GM10248 (cell line): Measurements from ENCODE around the gene PIK3R1.

Experiments
- CTCF ChIA-PET: fragments of 300-600 bp; sonication (Branson Sonifier 250); formaldehyde crosslinking; extraction: SDS; loops from one replicate; lab custom pipeline; 2021; ENCODE audit warnings: antibody characterized with exemption; lab: Yijun Ruan, JAX
- POLR2A ChIA-PET: fragments of 350-650 bp; sonication (Branson Sonifier 250); formaldehyde crosslinking; extraction: SDS; loops from one replicate; lab custom pipeline; 2020; ENCODE audit warnings: antibody characterized with exemption; lab: Yijun Ruan, JAX
- DNase-seq: peaks from one replicate; pipeline ENCODE4 v3.0.0; 2012; ENCODE audit errors: extremely low spot score
- CTCF ChIP-seq: IDR thresholded peaks from 2 replicates; pipeline ENCODE4 v1.5.1; 2012; ENCODE audit warnings: mild to moderate bottlenecking, low read depth; ENCODE audit errors: extremely low read depth, missing control alignments, control extremely low read depth

PIK3R1 gene

DNA sequence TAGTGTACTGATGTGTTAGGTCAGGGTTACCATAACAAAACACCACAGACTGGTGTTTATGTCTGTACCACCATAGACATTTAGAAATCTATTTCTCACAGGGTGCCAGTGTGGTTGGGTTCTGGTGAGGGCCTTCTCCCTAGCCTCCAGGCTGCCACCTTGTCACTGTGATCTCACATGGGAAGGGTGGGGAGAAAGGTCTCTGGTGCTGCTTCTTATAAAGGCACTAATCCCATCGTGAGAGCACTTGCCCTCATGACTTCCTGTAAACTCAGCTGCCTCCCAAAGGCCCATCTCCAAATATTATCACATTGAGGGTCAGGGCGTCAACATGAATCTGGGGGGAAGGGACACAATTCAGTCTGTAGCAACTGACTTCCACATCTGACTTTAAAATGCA lies 49.8 kb downstream of the PIK3R1 start:
- ChIA-PET CTCF (no interaction called here), POLR2A (no interaction called here)
- DNase-seq = no peak
- no peak for TF ChIP-seq CTCF

- ChIA-PET CTCF (interaction anchor here (1.4 to 2.6 kb wide), 2 partner anchors 13 to 21 kb away, joined by 8 to 10 read pairs; no protein-coding TSS in a partner anchor), POLR2A (no interaction called here)
- no peak for DNase-seq
- TF ChIP-seq CTCF = no peak
Measured at GRCh38 chr5:68265822-68266395, 50.4 kb downstream of the PIK3R1 start.

DNA sequence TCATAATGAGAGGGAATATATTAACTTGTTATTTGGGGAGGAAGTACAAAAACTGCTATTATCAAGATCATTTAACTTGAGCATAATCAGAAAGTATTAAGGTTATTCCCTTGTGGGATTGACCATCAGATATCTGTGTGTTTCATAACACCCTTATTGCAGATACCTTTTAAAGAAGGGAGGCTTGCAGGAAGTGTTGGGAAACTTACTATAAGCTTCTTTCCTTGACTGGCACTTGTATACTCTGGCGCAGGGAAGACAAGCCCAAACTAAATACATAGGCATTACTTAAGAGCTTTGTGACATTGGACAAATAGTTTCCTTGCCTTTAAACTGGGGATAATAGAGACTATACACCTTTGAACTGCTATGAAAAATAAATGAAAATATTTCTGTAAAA lies 50.9 kb downstream of the PIK3R1 start:
- TF ChIP-seq CTCF = no peak
- ChIA-PET CTCF (interaction anchor here (1.1 to 2.6 kb wide), 4 partner anchors 14 to 445 kb away, joined by 3 to 10 read pairs (median 6); no protein-coding TSS in a partner anchor), POLR2A (no interaction called here)
- no peak for DNase-seq

DNA sequence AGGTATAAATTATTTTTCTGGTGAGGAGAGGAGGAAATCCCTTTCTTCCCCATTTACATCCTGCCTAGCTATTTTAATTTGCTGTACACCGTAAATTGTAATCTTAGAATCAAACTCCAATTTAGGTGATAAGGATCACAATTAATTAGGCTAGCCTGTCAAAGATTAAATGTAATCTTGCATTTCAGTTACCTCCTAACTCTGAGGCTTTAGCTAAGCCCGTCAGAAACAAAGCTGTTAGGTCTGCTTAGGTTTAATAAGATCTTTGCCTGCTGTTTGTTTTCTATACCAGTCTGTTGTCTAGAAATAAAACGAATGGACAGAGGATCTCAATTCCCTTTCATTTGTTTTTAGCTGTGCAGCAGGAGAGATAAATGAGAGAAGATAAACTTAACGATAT lies 51.5 kb downstream of the PIK3R1 start:
- ChIA-PET POLR2A (no interaction called here), CTCF (interaction anchor here (1.1 to 6.1 kb wide), 6 partner anchors 14 to 444 kb away, joined by 3 to 38 read pairs (median 8); partner anchors contain the start of gene PIK3R1)
- TF ChIP-seq CTCF = no peak
- no peak for DNase-seq

GRCh38 chr5:68268101-68268851 lies 52.7 kb downstream of the PIK3R1 start:
- POLR2A ChIA-PET = no interaction called here
- no peak for DNase-seq
- CTCF ChIA-PET = interaction anchor here (1.1 to 6.1 kb wide), 7 partner anchors 9 to 1021 kb away, joined by 4 to 38 read pairs (median 7); partner anchors contain the start of gene PIK3R1
- TF ChIP-seq CTCF = no peak

DNA sequence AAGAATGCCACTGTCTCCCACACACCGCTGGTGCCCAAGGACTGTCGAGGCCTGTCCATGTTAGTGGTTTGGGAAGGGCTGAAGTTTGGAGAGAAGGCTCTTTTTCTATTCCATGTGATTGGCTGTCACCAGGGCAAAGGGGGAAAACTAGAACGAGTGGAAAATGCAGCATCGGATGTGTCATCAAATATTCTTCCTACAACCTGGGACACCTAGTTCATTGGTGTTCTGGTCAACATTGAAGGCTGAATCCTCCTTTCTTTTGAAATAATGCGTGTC lies 53.2 kb downstream of the PIK3R1 start:
- ChIA-PET CTCF (interaction anchor here (1.1 to 6.1 kb wide), 6 partner anchors 10 to 1022 kb away, joined by 4 to 38 read pairs (median 7); partner anchors contain the start of gene PIK3R1), POLR2A (no interaction called here)
- no peak for TF ChIP-seq CTCF
- no peak for DNase-seq
